Measurements from ENCODE around the gene P3H2. TPM values are rescaled to one million over a fixed set of nuclear protein-coding genes. Genes with fewer than 3 reads are reported as not detected.
"Not testable (repeated sequence)": the region's sequence is repeated elsewhere in the genome, so short reads cannot be mapped to it uniquely, and the experiment has no call there.

P3H2 gene
- total RNA-seq, 1 experiment from 2014 or later = 19.6 TPM

DNA sequence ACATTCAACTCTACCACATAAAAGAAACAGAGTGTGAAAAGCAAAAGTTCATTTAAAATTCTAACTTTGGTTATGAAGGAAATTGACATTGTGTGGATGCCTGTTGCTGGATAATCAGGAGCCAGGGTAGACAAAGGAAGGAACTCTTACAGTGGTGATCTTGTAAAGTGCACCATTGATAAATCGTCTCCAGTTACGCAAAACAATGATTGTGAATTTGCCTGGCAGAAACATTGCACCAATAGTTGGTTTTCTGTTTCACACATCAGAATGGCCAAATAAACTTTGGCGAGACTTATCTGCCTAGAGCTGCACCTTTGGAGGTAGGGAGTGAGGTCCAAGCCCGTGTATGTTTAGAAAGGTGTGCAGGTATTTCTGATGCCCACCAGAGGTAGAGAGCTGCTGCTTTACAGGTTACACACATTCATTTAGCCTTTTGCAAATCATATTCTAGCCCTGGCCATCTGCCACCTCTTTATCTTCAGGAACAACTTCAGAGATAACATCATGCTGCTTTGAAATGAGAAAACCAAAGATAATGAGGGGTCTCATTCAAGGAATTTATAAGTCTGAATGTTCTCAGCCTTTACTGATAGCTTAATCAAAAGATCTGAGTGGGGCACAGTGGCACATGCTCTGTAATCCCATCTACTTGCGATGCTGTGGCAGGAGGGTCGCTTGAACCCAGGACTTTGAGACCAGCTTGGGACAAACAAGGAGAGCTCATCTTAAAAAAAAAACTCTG is 47.4 kb upstream of the P3H2 start:
- H3K27ac ChIP-seq (ENCODE audit: low read depth, low read length, poor library complexity, severe bottlenecking) = no peak overlapping the region
- intact Hi-C loops (cut with micrococcal nuclease; ENCODE audit: unreplicated experiment) = no loop called here
- no TSS peak for BruUV-seq (replicated peaks)
- H3K4me1 ChIP-seq (ENCODE audit: insufficient read depth, low read length, poor library complexity, severe bottlenecking) = no peaks in the 10 kb centered on the region
- DNase-seq (ENCODE audit: low spot score) = no peak
- H3K27me3 ChIP-seq (replicated peaks; ENCODE audit: insufficient read depth, low read depth, low read length, poor library complexity) = no peaks in the 10 kb centered on the region
- H3K36me3 ChIP-seq (ENCODE audit: insufficient read depth, low read length, poor library complexity, severe bottlenecking) = no peaks in the 10 kb centered on the region
- ChIA-PET CTCF (interaction anchor here (0.6 kb wide), 1 partner anchor 215 kb away, joined by 10 read pairs; no protein-coding TSS in a partner anchor), POLR2A (ENCODE audit: low non-redundant PET) (interaction anchor here (0.6 kb wide), 1 partner anchor 70 kb away, joined by 3 read pairs; no protein-coding TSS in a partner anchor)
- no peak overlapping the region for H3K4me3 ChIP-seq (ENCODE audit: low read depth, low read length, poor library complexity, severe bottlenecking)
- no peak for TF ChIP-seq EZH2 (IDR thresholded peaks at IDR 0.05; ENCODE audit: borderline replicate concordance, low read depth, low read length, poor library complexity, severe bottlenecking)
- TF ChIP-seq, protein P1, sequence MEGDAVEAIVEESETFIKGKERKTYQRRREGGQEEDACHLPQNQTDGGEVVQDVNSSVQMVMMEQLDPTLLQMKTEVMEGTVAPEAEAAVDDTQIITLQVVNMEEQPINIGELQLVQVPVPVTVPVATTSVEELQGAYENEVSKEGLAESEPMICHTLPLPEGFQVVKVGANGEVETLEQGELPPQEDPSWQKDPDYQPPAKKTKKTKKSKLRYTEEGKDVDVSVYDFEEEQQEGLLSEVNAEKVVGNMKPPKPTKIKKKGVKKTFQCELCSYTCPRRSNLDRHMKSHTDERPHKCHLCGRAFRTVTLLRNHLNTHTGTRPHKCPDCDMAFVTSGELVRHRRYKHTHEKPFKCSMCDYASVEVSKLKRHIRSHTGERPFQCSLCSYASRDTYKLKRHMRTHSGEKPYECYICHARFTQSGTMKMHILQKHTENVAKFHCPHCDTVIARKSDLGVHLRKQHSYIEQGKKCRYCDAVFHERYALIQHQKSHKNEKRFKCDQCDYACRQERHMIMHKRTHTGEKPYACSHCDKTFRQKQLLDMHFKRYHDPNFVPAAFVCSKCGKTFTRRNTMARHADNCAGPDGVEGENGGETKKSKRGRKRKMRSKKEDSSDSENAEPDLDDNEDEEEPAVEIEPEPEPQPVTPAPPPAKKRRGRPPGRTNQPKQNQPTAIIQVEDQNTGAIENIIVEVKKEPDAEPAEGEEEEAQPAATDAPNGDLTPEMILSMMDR (conservative IDR thresholded peaks at IDR 0.05; ENCODE audit: low read depth, low read length) = no peak
- no peaks in the 10 kb centered on the region for H3K9me3 ChIP-seq (ENCODE audit: low read depth, low read length, poor library complexity, severe bottlenecking)

- H3K4me3 ChIP-seq (ENCODE audit: low read depth, low read length, poor library complexity, severe bottlenecking) = no peak overlapping the region
- no peaks in the 10 kb centered on the region for H3K36me3 ChIP-seq (ENCODE audit: insufficient read depth, low read length, poor library complexity, severe bottlenecking)
- peaks cover 3% of the 10 kb centered on the region for H3K9me3 ChIP-seq (ENCODE audit: low read depth, low read length, poor library complexity, severe bottlenecking)
- no peak for DNase-seq (ENCODE audit: low spot score)
- no peak overlapping the region for H3K27ac ChIP-seq (ENCODE audit: low read depth, low read length, poor library complexity, severe bottlenecking)
- intact Hi-C loops (cut with micrococcal nuclease; ENCODE audit: unreplicated experiment) = no loop called here
- ChIA-PET POLR2A (ENCODE audit: low non-redundant PET) (interaction anchor here (0.5 kb wide), 1 partner anchor 208 kb away, joined by 4 read pairs; no protein-coding TSS in a partner anchor), CTCF (no interaction called here)
- no TSS peak for BruUV-seq (replicated peaks)
- no peaks in the 10 kb centered on the region for H3K27me3 ChIP-seq (replicated peaks; ENCODE audit: insufficient read depth, low read depth, low read length, poor library complexity)
- TF ChIP-seq, protein P1 (conservative IDR thresholded peaks at IDR 0.05; ENCODE audit: low read depth, low read length) = no peak
- TF ChIP-seq EZH2 (IDR thresholded peaks at IDR 0.05; ENCODE audit: borderline replicate concordance, low read depth, low read length, poor library complexity, severe bottlenecking) = no peak
- no peaks in the 10 kb centered on the region for H3K4me1 ChIP-seq (ENCODE audit: insufficient read depth, low read length, poor library complexity, severe bottlenecking)
Measured at GRCh38 chr3:190166948-190167347, 46.3 kb upstream of the P3H2 start.

GRCh38 chr3:190165253-190165652 is 44.6 kb upstream of the P3H2 start:
- ChIA-PET CTCF (no interaction called here), POLR2A (ENCODE audit: low non-redundant PET) (no interaction called here)
- Histone ChIP-seq H3K27ac (ENCODE audit: low read depth, low read length, poor library complexity, severe bottlenecking) (no peak overlapping the region), H3K27me3 (replicated peaks; ENCODE audit: insufficient read depth, low read depth, low read length, poor library complexity) (no peaks in the 10 kb centered on the region), H3K4me3 (ENCODE audit: low read depth, low read length, poor library complexity, severe bottlenecking) (no peak overlapping the region), H3K4me1 (ENCODE audit: insufficient read depth, low read length, poor library complexity, severe bottlenecking) (no peaks in the 10 kb centered on the region), H3K9me3 (ENCODE audit: low read depth, low read length, poor library complexity, severe bottlenecking) (peaks cover 3% of the 10 kb centered on the region), H3K36me3 (ENCODE audit: insufficient read depth, low read length, poor library complexity, severe bottlenecking) (no peaks in the 10 kb centered on the region)
- no peak for DNase-seq (ENCODE audit: low spot score)
- no peak for TF ChIP-seq EZH2 (IDR thresholded peaks at IDR 0.05; ENCODE audit: borderline replicate concordance, low read depth, low read length, poor library complexity, severe bottlenecking)
- TF ChIP-seq, protein P1 (conservative IDR thresholded peaks at IDR 0.05; ENCODE audit: low read depth, low read length) = no peak
- intact Hi-C loops (cut with micrococcal nuclease; ENCODE audit: unreplicated experiment) = no loop called here
- BruUV-seq (replicated peaks) = no TSS peak

DNA sequence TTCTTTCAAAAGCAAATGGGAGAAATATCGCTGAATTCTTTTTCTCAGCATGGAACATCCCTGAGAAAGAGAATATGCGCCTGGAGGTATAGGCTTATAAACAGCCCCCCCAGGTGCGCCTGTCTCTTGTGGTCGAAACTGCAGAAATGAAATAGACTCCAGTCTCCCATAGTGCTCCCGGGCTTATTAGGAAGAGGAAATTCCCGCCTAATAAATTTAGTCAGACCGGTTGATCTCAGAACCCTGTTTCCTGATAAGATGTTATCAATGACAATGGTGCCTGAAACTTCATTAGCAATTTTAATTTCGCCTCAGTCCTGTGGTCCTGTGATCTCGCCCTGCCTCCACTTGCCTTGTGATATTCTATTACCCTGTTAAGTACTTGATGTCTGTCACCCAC is 41.3 kb upstream of the P3H2 start:
- DNase-seq (ENCODE audit: low spot score); POLR2A ChIA-PET (ENCODE audit: low non-redundant PET); BruUV-seq (replicated peaks); H3K27me3 ChIP-seq (replicated peaks; ENCODE audit: insufficient read depth, low read depth, low read length, poor library complexity); H3K36me3 ChIP-seq (ENCODE audit: insufficient read depth, low read length, poor library complexity, severe bottlenecking); H3K4me3 ChIP-seq (ENCODE audit: low read depth, low read length, poor library complexity, severe bottlenecking); H3K27ac ChIP-seq (ENCODE audit: low read depth, low read length, poor library complexity, severe bottlenecking); H3K4me1 ChIP-seq (ENCODE audit: insufficient read depth, low read length, poor library complexity, severe bottlenecking); intact Hi-C loops (cut with micrococcal nuclease; ENCODE audit: unreplicated experiment); H3K9me3 ChIP-seq (ENCODE audit: low read depth, low read length, poor library complexity, severe bottlenecking); CTCF ChIA-PET: not testable (repeated sequence)

Measured in A673 (cell line).